ENCODE results near the gene MRC2. TPM values are rescaled to one million over a fixed set of nuclear protein-coding genes. Genes with fewer than 3 reads are reported as not detected.

MRC2 gene
- total and polyA plus RNA-seq, 3 donors from 2014 or later, result 32.9 to 60.9 (median 40.3) TPM

GRCh38 chr17:62703261-62703775 lies 75.8 kb downstream of the MRC2 start:
- 19 to 25% methylated on average over 3 to 16 of the region's 16 CpGs for WGBS, 2 donors
- H3K36me3 ChIP-seq (ENCODE audit: low read depth, missing control alignments), result no peaks in the 10 kb centered on the region
- H3K4me1 ChIP-seq, result peaks cover 23% of the 10 kb centered on the region
- H3K27me3 ChIP-seq, result no peaks in the 10 kb centered on the region
- peak overlapping the region; percentile 15 to 76 for H3K27ac ChIP-seq
- no peaks in the 10 kb centered on the region for H3K9me3 ChIP-seq
- TF ChIP-seq POLR2A (IDR thresholded peaks at IDR 0.05) (no peak), CTCF (IDR thresholded peaks at IDR 0.05) (no peak)
- peak overlapping the region; percentile 53 to 69 for H3K4me3 ChIP-seq
- intact Hi-C loops (cut with DNase I; ENCODE audit: low total_unique reads), result loop anchor here (5.0 to 10.0 kb wide), 2 partner anchors 264 to 701 kb away; partner anchors contain the start of gene TANC2
- peak; percentile 38 for DNase-seq

GRCh38 chr17:62703776-62704380 lies 76.4 kb downstream of the MRC2 start:
- Histone ChIP-seq H3K27me3 (no peaks in the 10 kb centered on the region), H3K27ac (peak overlapping the region; percentile 57 to 76), H3K36me3 (ENCODE audit: low read depth, missing control alignments) (no peaks in the 10 kb centered on the region), H3K4me3 (peak overlapping the region; percentile 53 to 69), H3K4me1 (peaks cover 23% of the 10 kb centered on the region), H3K9me3 (no peaks in the 10 kb centered on the region)
- 0 to 1% methylated on average over 2 to 22 of the region's 80 CpGs for WGBS, 2 donors
- intact Hi-C loops (cut with DNase I; ENCODE audit: low total_unique reads), result loop anchor here (5.0 to 10.0 kb wide), 2 partner anchors 263 to 701 kb away; partner anchors contain the start of gene TANC2
- peak; percentile 78 for DNase-seq
- TF ChIP-seq POLR2A (IDR thresholded peaks at IDR 0.05) (no peak), CTCF (IDR thresholded peaks at IDR 0.05) (peak; percentile 80 to 85 (median 80))

DNA sequence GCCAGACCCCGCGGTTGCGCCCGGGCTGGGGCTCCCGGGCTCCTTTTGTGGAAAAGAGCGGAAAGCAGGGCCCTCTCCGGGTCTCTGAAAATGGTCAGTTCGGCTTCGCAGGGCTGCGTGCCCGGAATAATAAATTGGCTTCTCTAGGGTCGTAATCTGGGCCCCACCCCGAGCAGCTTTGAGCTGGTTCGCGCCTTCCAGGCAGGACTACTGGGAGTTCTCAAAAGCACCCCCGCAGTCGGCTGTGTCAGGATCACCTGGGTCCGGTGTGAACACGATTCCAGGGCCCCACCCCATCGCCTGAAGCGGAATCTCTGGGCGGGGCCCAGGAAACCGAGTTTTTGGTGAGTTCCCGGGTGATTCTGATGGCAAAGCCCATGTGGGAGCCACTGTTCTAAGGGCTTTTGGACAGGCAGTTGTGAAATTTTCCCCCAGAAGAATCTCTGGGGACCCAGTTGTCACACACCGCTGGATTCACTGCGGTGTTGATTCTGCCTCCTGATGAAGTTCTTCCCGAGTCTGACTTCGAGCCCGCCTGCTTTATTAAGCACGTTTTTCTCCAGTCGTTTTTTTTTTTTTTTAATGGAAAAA lies 77.0 kb downstream of the MRC2 start:
- Histone ChIP-seq H3K4me1 (peaks cover 23% of the 10 kb centered on the region), H3K9me3 (no peaks in the 10 kb centered on the region), H3K4me3 (peak overlapping the region; percentile 53 to 69), H3K36me3 (ENCODE audit: low read depth, missing control alignments) (no peaks in the 10 kb centered on the region), H3K27ac (peak overlapping the region; percentile 57 to 76), H3K27me3 (no peaks in the 10 kb centered on the region)
- no peak for TF ChIP-seq POLR2A (IDR thresholded peaks at IDR 0.05)
- TF ChIP-seq CTCF (IDR thresholded peaks at IDR 0.05), result no peak
- WGBS, 2 donors, result 9 to 11% methylated on average over 10 to 29 of the region's 31 CpGs
- intact Hi-C loops (cut with DNase I; ENCODE audit: low total_unique reads), result loop anchor here (5.0 to 10.0 kb wide), 2 partner anchors 263 to 700 kb away; partner anchors contain the start of gene TANC2
- DNase-seq, result peak; percentile 62

DNA sequence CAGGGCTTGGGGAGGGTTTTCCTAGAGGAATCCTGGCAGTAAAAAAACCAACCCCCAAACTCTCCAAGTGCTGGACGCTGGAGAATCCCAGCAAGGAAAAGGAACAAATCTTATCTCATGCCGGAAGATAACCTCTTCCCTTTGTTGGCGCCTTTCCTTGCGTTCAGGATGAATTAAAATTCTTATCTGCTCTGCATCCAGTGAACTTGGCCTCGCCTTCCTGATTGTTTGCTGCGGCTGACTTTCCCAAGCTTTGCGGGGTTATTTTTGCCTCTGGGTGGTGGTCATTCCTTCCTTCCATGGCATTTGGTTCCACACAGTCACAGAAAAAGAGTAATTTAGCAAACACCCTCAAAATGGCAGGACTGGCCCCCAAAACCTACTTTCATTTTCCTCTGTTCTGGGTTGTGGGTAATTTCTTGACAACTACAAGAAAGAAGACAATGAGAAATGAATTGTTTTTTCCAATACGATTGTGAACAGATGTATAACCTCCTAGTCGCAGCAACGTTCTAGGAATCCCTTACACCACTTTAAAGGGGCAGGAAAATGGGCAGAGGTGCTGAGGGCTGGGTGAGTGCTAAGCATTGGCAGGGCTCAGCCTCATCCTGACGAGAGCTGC lies 77.8 kb downstream of the MRC2 start:
- WGBS, 2 donors, result 24 to 33% methylated on average over 11 of the region's 11 CpGs

More for the DNA sequence above, 77.8 kb downstream of the MRC2 start:
- peaks cover 23% of the 10 kb centered on the region for H3K4me1 ChIP-seq
- no peaks in the 10 kb centered on the region for H3K9me3 ChIP-seq
- DNase-seq, result no peak
- intact Hi-C loops (cut with DNase I; ENCODE audit: low total_unique reads), result loop anchor here (10.0 kb wide), 1 partner anchor 700 kb away; no protein-coding TSS in a partner anchor
- H3K27me3 ChIP-seq, result no peaks in the 10 kb centered on the region
- TF ChIP-seq CTCF (IDR thresholded peaks at IDR 0.05), result no peak
- no peak for TF ChIP-seq POLR2A (IDR thresholded peaks at IDR 0.05)
- H3K4me3 ChIP-seq, result no peak overlapping the region
- H3K36me3 ChIP-seq (ENCODE audit: low read depth, missing control alignments), result no peaks in the 10 kb centered on the region
- H3K27ac ChIP-seq, result peak overlapping the region in 1 of 2 donors; percentile 76
